SK-N-SH (cell line): ENCODE measurements around the gene SLC9C1. TPM values are rescaled to one million over a fixed set of nuclear protein-coding genes. Genes with fewer than 3 reads are reported as not detected.

Experiments
- CTCF ChIA-PET: fragments of 300-600, 350-600 bp; formaldehyde crosslinking; extraction: SDS; loops from one replicate; lab custom pipeline; 2021; lab: Yijun Ruan, JAX
- POLR2A ChIA-PET: fragments of 350-600 bp; sonication (Branson Sonifier 250); formaldehyde crosslinking; extraction: SDS; loops from one replicate; lab custom pipeline; 2020; ENCODE audit warnings: antibody characterized with exemption, inconsistent platforms; lab: Yijun Ruan, JAX
- DNase-seq: peaks from one replicate; pipeline ENCODE4 v3.0.0; 2012
- H2AFZ ChIP-seq: fragments of 200-600 bp; sonication (generic); 2 replicates; pipeline ENCODE4 v1.8.1; 2016; ENCODE audit warnings: antibody characterized with exemption, mild to moderate bottlenecking, low read depth
- H3F3A ChIP-seq: fragments of 200-600 bp; sonication (generic); replicated peaks from 2 replicates; pipeline ENCODE3; 2016; ENCODE audit warnings: antibody characterized with exemption, mild to moderate bottlenecking; ENCODE audit not compliant: insufficient read depth
- H3K27ac ChIP-seq, 2 experiments: fragments of 200-500 bp in 1 of 2; fragments of 200-600 bp in 1 of 2; sonication (Bioruptor generic) in 1 of 2; sonication (generic), shearing (Covaris generic) in 1 of 2; 2 replicates each; pipeline versions ENCODE4 v1.5.1 to v1.6.1; 2014 to 2016; ENCODE audit warnings: low read depth in 2 of 2, inconsistent platforms in 1 of 2, low read length in 1 of 2, mild to moderate bottlenecking in 1 of 2, mixed read lengths in 1 of 2
- H3K27me3 ChIP-seq: fragments of 200-600 bp; sonication (generic), shearing (Covaris generic); 2 replicates; pipeline ENCODE4 v1.6.1; 2016; ENCODE audit warnings: mixed run types; ENCODE audit not compliant: insufficient read depth
- H3K36me3 ChIP-seq, 2 experiments: fragments of 200-500 bp in 1 of 2; fragments of 200-600 bp in 1 of 2; sonication (Bioruptor generic) in 1 of 2; sonication (generic) in 1 of 2; replicated peaks in 1 of 2; 2 replicates each; pipeline versions ENCODE3 to v1.5.1; 2014 to 2016; ENCODE audit warnings: low read length in 1 of 2, mild to moderate bottlenecking in 1 of 2; ENCODE audit not compliant: insufficient read depth in 2 of 2, control insufficient read depth in 1 of 2
- H3K4me1 ChIP-seq, 2 experiments: fragments of 200-500 bp in 1 of 2; fragments of 200-600 bp in 1 of 2; sonication (Bioruptor generic) in 1 of 2; sonication (generic), shearing (Covaris generic) in 1 of 2; 2 replicates each; pipeline versions ENCODE4 v1.5.1 to v1.6.1; 2014 to 2016; ENCODE audit warnings: low read depth in 1 of 2, low read length in 1 of 2, mixed run types in 1 of 2; ENCODE audit not compliant: insufficient read depth in 2 of 2, control insufficient read depth in 1 of 2
- H3K4me2 ChIP-seq: fragments of 200-600 bp; sonication (generic), shearing (Covaris generic); 2 replicates; pipeline ENCODE4 v1.6.1; 2017; ENCODE audit warnings: mixed run types
- H3K4me3 ChIP-seq, 2 experiments: fragments of 200-500 bp in 1 of 2; fragments of 200-600 bp in 1 of 2; sonication (Bioruptor generic) in 1 of 2; sonication (generic), shearing (Covaris generic) in 1 of 2; 2 replicates each; pipeline versions ENCODE4 v1.5.1 to v1.8.1; 2014 to 2016; ENCODE audit warnings: low read depth in 2 of 2, inconsistent platforms in 1 of 2, low read length in 1 of 2, mild to moderate bottlenecking in 1 of 2, mixed read lengths in 1 of 2, moderate library complexity in 1 of 2
- H3K79me2 ChIP-seq: fragments of 200-600 bp; sonication (generic); 2 replicates; pipeline ENCODE4 v1.8.1; 2017; ENCODE audit warnings: mild to moderate bottlenecking; ENCODE audit not compliant: insufficient read depth
- H3K9ac ChIP-seq: fragments of 200-600 bp; sonication (generic); 2 replicates; pipeline ENCODE4 v1.6.1; 2017; ENCODE audit warnings: mixed run types
- H3K9me2 ChIP-seq: fragments of 200-600 bp; sonication (generic); 2 replicates; pipeline ENCODE4 v1.6.1; 2017; ENCODE audit warnings: mixed run types
- H3K9me3 ChIP-seq: fragments of 200-600 bp; sonication (generic); 2 replicates; pipeline ENCODE4 v1.6.1; 2017; ENCODE audit warnings: mixed run types, mild to moderate bottlenecking, moderate library complexity
- H4K20me1 ChIP-seq: fragments of 200-600 bp; sonication (generic); 2 replicates; pipeline ENCODE4 v1.6.1; 2017; ENCODE audit warnings: mild to moderate bottlenecking, mixed run types; ENCODE audit not compliant: insufficient read depth
- ELF1 ChIP-seq: IDR thresholded peaks from 2 replicates; pipeline ENCODE4 v1.4.0; 2012
- MEF2A ChIP-seq: IDR thresholded peaks from 2 replicates; pipeline ENCODE4 v1.4.0; 2012; ENCODE audit warnings: low read depth, borderline replicate concordance
- MXI1 ChIP-seq: IDR thresholded peaks from 2 replicates; pipeline ENCODE4 v1.6.1; 2012; ENCODE audit warnings: mild to moderate bottlenecking, low read depth, low read length, improper control_type of control experiment
- NFIC ChIP-seq: IDR thresholded peaks from 2 replicates; pipeline ENCODE4 v1.4.0; 2012; ENCODE audit warnings: borderline replicate concordance
- PBX3 ChIP-seq: IDR thresholded peaks from 2 replicates; pipeline ENCODE4; 2012
- REST ChIP-seq: IDR thresholded peaks from 2 replicates; pipeline ENCODE4 v1.6.1; 2012; ENCODE audit warnings: mild to moderate bottlenecking, low read depth, low read length, moderate library complexity
- RFX5 ChIP-seq: IDR thresholded peaks from 2 replicates; pipeline ENCODE4 v1.6.1; 2012; ENCODE audit warnings: mild to moderate bottlenecking, improper control_type of control experiment, low read length
- RXRA ChIP-seq: IDR thresholded peaks from 2 replicates; pipeline ENCODE4 v1.4.0; 2012; ENCODE audit warnings: low read depth, mild to moderate bottlenecking, borderline replicate concordance
- USF1 ChIP-seq: IDR thresholded peaks from 2 replicates; pipeline ENCODE4 v1.4.0; 2012; ENCODE audit warnings: low read depth, borderline replicate concordance
- YY1 ChIP-seq: IDR thresholded peaks from 2 replicates; pipeline ENCODE4 v1.4.0; 2012; ENCODE audit warnings: low read depth, mild to moderate bottlenecking
- WGBS: methylation state at CpG from one replicate; pipeline ENCODE4 v1.1.6; 2017; ENCODE audit warnings: low lambda C conversion rate; 5-methylcytosine and 5-hydroxymethylcytosine counted together
- polyA plus RNA-seq, 3 experiments: library from polyadenylated mRNA; depleted of rRNA; stranded (reverse); fragments of >200 nt; gene quantifications; 2 replicates each; pipeline ENCODE4 v1.2.3, GENCODE V29; 2012

The SLC9C1 gene
- polyA plus RNA-seq, 1 of the 3 experiments (the other 2 are of a cell fraction), result not detected

- Histone ChIP-seq H3K4me1 (no peaks in the 10 kb centered on the region), H3K9ac (no peak overlapping the region)
- CTCF ChIA-PET, result interaction anchor here (1.6 to 4.7 kb wide), 2 partner anchors 13 to 16 kb away, joined by 5 to 29 read pairs; no protein-coding TSS in a partner anchor
Measured at GRCh38 chr3:112123548-112123947, 170.5 kb downstream of the SLC9C1 start.

GRCh38 chr3:112122870-112123269 is 171.1 kb downstream of the SLC9C1 start:
- POLR2A ChIA-PET, result no interaction called here
- H3K27me3 ChIP-seq, result no peaks in the 10 kb centered on the region
- no peaks in the 10 kb centered on the region for H3F3A ChIP-seq
- no peaks in the 10 kb centered on the region for H3K9me3 ChIP-seq
- no peak overlapping the region for H3K27ac ChIP-seq
- H3K36me3 ChIP-seq, result peaks cover 0 to 6% of the 10 kb centered on the region in 2 experiments
- no peaks in the 10 kb centered on the region for H3K79me2 ChIP-seq
- no peaks in the 10 kb centered on the region for H4K20me1 ChIP-seq
- CTCF ChIA-PET, result interaction anchor here (4.7 kb wide), 1 partner anchor 12 kb away, joined by 29 read pairs; no protein-coding TSS in a partner anchor
- H2AFZ ChIP-seq, result no peak overlapping the region
- no peak for TF ChIP-seq NFIC
- no peak for TF ChIP-seq USF1
- TF ChIP-seq RXRA, result no peak
- no peak for TF ChIP-seq PBX3
- TF ChIP-seq REST, result no peak
- TF ChIP-seq MXI1, result no peak
- TF ChIP-seq RFX5, result no peak
- TF ChIP-seq MEF2A, result no peak
- no peak for TF ChIP-seq ELF1
- TF ChIP-seq, all 33 proteins: peak for 0
- Histone ChIP-seq H3K9ac (no peak overlapping the region), H3K4me1 (no peaks in the 10 kb centered on the region), H3K4me2 (no peak overlapping the region), H3K4me3 (no peak overlapping the region), H3K9me2 (no peaks in the 10 kb centered on the region)
- DNase-seq, result no peak

More at GRCh38 chr3:112123548-112123947, 170.5 kb downstream of the SLC9C1 start:
- TF ChIP-seq YY1, result no peak
- Histone ChIP-seq H3K27me3 (no peaks in the 10 kb centered on the region), H3K36me3 (peaks cover 0 to 9% of the 10 kb centered on the region in 2 experiments), H3K4me2 (no peak overlapping the region), H3K27ac (no peak overlapping the region), H3K9me3 (no peaks in the 10 kb centered on the region), H3K79me2 (no peaks in the 10 kb centered on the region), H3F3A (no peaks in the 10 kb centered on the region), H2AFZ (no peak overlapping the region), H4K20me1 (no peaks in the 10 kb centered on the region), H3K9me2 (no peaks in the 10 kb centered on the region), H3K4me3 (no peak overlapping the region)
- 70% methylated on average over 2 of the region's 2 CpGs for WGBS
- POLR2A ChIA-PET, result no interaction called here
- no peak for DNase-seq
